IPS DF 6.9 (cell line): ENCODE results near the gene TMEM135.

Experiments used
- DNase-seq: peaks from one replicate; pipeline ENCODE4 v3.0.0-alpha.2; 2013; ENCODE audit warnings: low read depth, low spot score
- H3K27ac ChIP-seq: one replicate; pipeline ENCODE4 v1.5.1; 2013; ENCODE audit warnings: low read length, control low read depth
- H3K27me3 ChIP-seq: 2 replicates; pipeline ENCODE4 v1.6.1; 2013; ENCODE audit warnings: mild to moderate bottlenecking, low read length; ENCODE audit not compliant: control insufficient read depth, insufficient read depth
- H3K36me3 ChIP-seq: 2 replicates; pipeline ENCODE4 v1.6.1; 2013; ENCODE audit warnings: low read length; ENCODE audit not compliant: control insufficient read depth, insufficient read depth
- H3K4me1 ChIP-seq: 2 replicates; pipeline ENCODE4 v1.6.1; 2013; ENCODE audit warnings: low read length; ENCODE audit not compliant: control insufficient read depth, insufficient read depth
- H3K4me3 ChIP-seq: 2 replicates; pipeline ENCODE4 v1.5.1; 2013; ENCODE audit warnings: mild to moderate bottlenecking, low read length
- H3K9me3 ChIP-seq: 2 replicates; pipeline ENCODE4 v1.6.1; 2013; ENCODE audit warnings: low read length, inconsistent platforms; ENCODE audit not compliant: control insufficient read depth, insufficient read depth
- WGBS: extraction: QIAGEN DNeasy Blood & Tissue Kit; methylation state at CpG from one replicate; pipeline ENCODE4 v1.1.7; 2013; ENCODE audit warnings: mixed read lengths, missing lambda C conversion rate; ENCODE audit not compliant: insufficient read length, insufficient coverage; 5-methylcytosine and 5-hydroxymethylcytosine counted together

Gene TMEM135

GRCh38 chr11:87296627-87297026 is 258.9 kb downstream of the TMEM135 start:
- H3K9me3 ChIP-seq = no peaks in the 10 kb centered on the region
- no peak overlapping the region for H3K4me3 ChIP-seq
- peaks cover 2% of the 10 kb centered on the region; the same call in 1 of the 2 replicates for H3K4me1 ChIP-seq
- DNase-seq = no peak
- no peaks in the 10 kb centered on the region for H3K36me3 ChIP-seq
- H3K27me3 ChIP-seq = no peaks in the 10 kb centered on the region
- H3K27ac ChIP-seq = no peak overlapping the region
- no CpG with 5 or more reads among the region's 1 CpG for WGBS

GRCh38 chr11:87298155-87298554 is 260.4 kb downstream of the TMEM135 start:
- Histone ChIP-seq H3K27me3 (no peaks in the 10 kb centered on the region), H3K27ac (no peak overlapping the region), H3K4me1 (peaks cover 2% of the 10 kb centered on the region; the same call in 1 of the 2 replicates), H3K9me3 (no peaks in the 10 kb centered on the region), H3K36me3 (no peaks in the 10 kb centered on the region), H3K4me3 (no peak overlapping the region)
- no peak for DNase-seq
- WGBS = no CpG with 5 or more reads among the region's 1 CpG

GRCh38 chr11:87299041-87299481 is 261.3 kb downstream of the TMEM135 start:
- Histone ChIP-seq H3K27me3 (no peaks in the 10 kb centered on the region), H3K4me3 (no peak overlapping the region), H3K27ac (no peak overlapping the region), H3K36me3 (no peaks in the 10 kb centered on the region), H3K4me1 (peaks cover 2% of the 10 kb centered on the region; the same call in 1 of the 2 replicates), H3K9me3 (no peaks in the 10 kb centered on the region)
- WGBS = no CpG with 5 or more reads among the region's 1 CpG
- no peak for DNase-seq

- no peak for DNase-seq
- no peaks in the 10 kb centered on the region; the same call in 1 of the 2 replicates for H3K4me1 ChIP-seq
- no peaks in the 10 kb centered on the region for H3K36me3 ChIP-seq
- no peaks in the 10 kb centered on the region for H3K27me3 ChIP-seq
- no peaks in the 10 kb centered on the region for H3K9me3 ChIP-seq
- WGBS = no CpG with 5 or more reads among the region's 3 CpGs
- H3K27ac ChIP-seq = no peak overlapping the region
- H3K4me3 ChIP-seq = no peak overlapping the region
These were observed 263.1 kb downstream of the TMEM135 start for GRCh38 chr11:87300640-87301380.

GRCh38 chr11:87301785-87302540 is 264.2 kb downstream of the TMEM135 start:
- DNase-seq = no peak
- Histone ChIP-seq H3K4me3 (no peak overlapping the region), H3K36me3 (no peaks in the 10 kb centered on the region), H3K9me3 (no peaks in the 10 kb centered on the region), H3K27me3 (no peaks in the 10 kb centered on the region), H3K4me1 (no peaks in the 10 kb centered on the region; the same call in 1 of the 2 replicates), H3K27ac (no peak overlapping the region)
- WGBS = no CpG with 5 or more reads among the region's 2 CpGs

DNA sequence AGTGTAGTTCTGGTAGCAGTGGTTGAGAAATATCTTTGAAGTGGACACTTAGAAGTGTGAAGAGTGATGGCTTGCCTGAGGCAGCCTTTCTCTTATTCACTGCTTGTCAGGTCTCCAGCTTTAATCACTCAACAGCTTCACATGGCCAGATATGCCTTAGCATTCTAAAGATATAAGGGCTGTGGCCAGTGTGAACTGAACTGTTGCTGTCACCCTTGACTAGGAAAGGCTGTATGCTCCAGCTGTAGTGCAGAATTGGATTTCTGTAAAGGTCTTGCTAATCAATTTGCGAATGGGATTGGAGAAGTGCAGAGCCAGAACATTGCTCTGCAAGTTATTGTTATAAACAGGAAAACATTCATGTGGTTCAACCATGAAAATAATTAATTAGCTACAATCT is 266.7 kb downstream of the TMEM135 start:
- H3K27me3 ChIP-seq = no peaks in the 10 kb centered on the region
- H3K27ac ChIP-seq = no peak overlapping the region
- no CpG with 5 or more reads among the region's 1 CpG for WGBS
- no peaks in the 10 kb centered on the region; the same call in 1 of the 2 replicates for H3K4me1 ChIP-seq
- no peaks in the 10 kb centered on the region for H3K9me3 ChIP-seq
- no peak overlapping the region for H3K4me3 ChIP-seq
- no peaks in the 10 kb centered on the region for H3K36me3 ChIP-seq
- DNase-seq = no peak

- H3K4me3 ChIP-seq = no peak overlapping the region
- no peaks in the 10 kb centered on the region for H3K9me3 ChIP-seq
- H3K27ac ChIP-seq = no peak overlapping the region
- no CpG with 5 or more reads among the region's 1 CpG for WGBS
- no peaks in the 10 kb centered on the region for H3K4me1 ChIP-seq
- H3K36me3 ChIP-seq = no peaks in the 10 kb centered on the region
- H3K27me3 ChIP-seq = no peaks in the 10 kb centered on the region
- DNase-seq = no peak
These were observed 268.6 kb downstream of the TMEM135 start for GRCh38 chr11:87306262-87306851.

GRCh38 chr11:87307101-87307500 is 269.4 kb downstream of the TMEM135 start:
- Histone ChIP-seq H3K4me1 (no peaks in the 10 kb centered on the region), H3K4me3 (no peak overlapping the region), H3K9me3 (no peaks in the 10 kb centered on the region), H3K36me3 (no peaks in the 10 kb centered on the region), H3K27ac (no peak overlapping the region), H3K27me3 (no peaks in the 10 kb centered on the region)
- no CpG with 5 or more reads among the region's 1 CpG for WGBS
- DNase-seq = no peak

- DNase-seq = no peak
- H3K27me3 ChIP-seq = no peaks in the 10 kb centered on the region
- no peaks in the 10 kb centered on the region for H3K9me3 ChIP-seq
- H3K4me3 ChIP-seq = no peak overlapping the region
- no CpG with 5 or more reads among the region's 2 CpGs for WGBS
- H3K4me1 ChIP-seq = no peaks in the 10 kb centered on the region
- no peak overlapping the region for H3K27ac ChIP-seq
- H3K36me3 ChIP-seq = no peaks in the 10 kb centered on the region
These were observed 277.5 kb downstream of the TMEM135 start for GRCh38 chr11:87315229-87315628.

GRCh38 chr11:87316491-87316890 is 278.8 kb downstream of the TMEM135 start:
- no peaks in the 10 kb centered on the region for H3K36me3 ChIP-seq
- no peak for DNase-seq
- no peaks in the 10 kb centered on the region for H3K4me1 ChIP-seq
- H3K27me3 ChIP-seq = no peaks in the 10 kb centered on the region
- H3K27ac ChIP-seq = no peak overlapping the region
- no peak overlapping the region for H3K4me3 ChIP-seq
- H3K9me3 ChIP-seq = no peaks in the 10 kb centered on the region
